Sigmoid colon (tissue), 4 donors: Measurements from ENCODE around the gene BTBD7.

ENCODE experiments used
- CTCF ChIP-seq, 4 experiments: fragments of 450-650 bp in 3 of 4; fragments of 200-600 bp in 1 of 4; IDR thresholded peaks; one replicate each; pipeline ENCODE4 v1.5.1; 2016 to 2019; ENCODE audit warnings: antibody characterized with exemption in 4 of 4, mild to moderate bottlenecking in 3 of 4, moderate library complexity in 2 of 4
- EP300 ChIP-seq, 4 donors: sonication (generic); formaldehyde crosslinking; IDR thresholded peaks; one replicate each; pipeline ENCODE4 v1.6.1; 2017; ENCODE audit warnings: antibody characterized with exemption in 4 of 4
- POLR2A ChIP-seq, 2 donors: fragments of 450-650 bp; IDR thresholded peaks; one replicate each; pipeline ENCODE4 v1.6.1; 2016; ENCODE audit warnings: antibody characterized with exemption in 2 of 2, mild to moderate bottlenecking in 2 of 2, moderate library complexity in 2 of 2

- TF ChIP-seq EP300 (IDR thresholded peaks at IDR 0.05) (no peak), CTCF (IDR thresholded peaks at IDR 0.05) (no peak), POLR2A (IDR thresholded peaks at IDR 0.05) (no peak)
Observed at GRCh38 chr14:93303659-93304058, 29.2 kb downstream of the BTBD7 start.
